HEK293 (cell line): Measurements from ENCODE around the gene RABEP2.
A peak's percentile ranks its signal among the peaks of the same experiment; 100 is the strongest.

Source experiments
- ELK4 ChIP-seq: IDR thresholded peaks from 2 replicates; pipeline ENCODE4 v1.6.1; 2011; ENCODE audit warnings: mild to moderate bottlenecking, low read depth, low read length, borderline replicate concordance
- INSM2 ChIP-seq: fragments of 450-650 bp; formaldehyde crosslinking; IDR thresholded peaks from 2 replicates; pipeline ENCODE4 v1.5.1; 2016; ENCODE audit warnings: missing biosample characterization, missing genetic modification characterization
- KLF1 ChIP-seq: fragments of 450-650 bp; formaldehyde crosslinking; IDR thresholded peaks from 2 replicates; pipeline ENCODE4 v1.5.1; 2016; ENCODE audit warnings: missing biosample characterization, missing genetic modification characterization
- KLF10 ChIP-seq: fragments of 450-650 bp; IDR thresholded peaks from 2 replicates; pipeline ENCODE4 v1.5.1; 2018; ENCODE audit warnings: missing biosample characterization, mild to moderate bottlenecking, missing genetic modification characterization
- KLF16 ChIP-seq: fragments of 450-650 bp; formaldehyde crosslinking; IDR thresholded peaks from 2 replicates; pipeline ENCODE4 v1.5.1; 2017; ENCODE audit warnings: missing biosample characterization, missing genetic modification characterization
- PRDM2 ChIP-seq: fragments of 450-650 bp; formaldehyde crosslinking; IDR thresholded peaks from 2 replicates; pipeline ENCODE4 v1.5.1; 2016; ENCODE audit warnings: missing biosample characterization, missing genetic modification characterization, borderline replicate concordance
- ZBTB11 ChIP-seq: fragments of 450-650 bp; formaldehyde crosslinking; conservative IDR thresholded peaks from 2 replicates; pipeline ENCODE4 v1.5.1; 2016; ENCODE audit warnings: low read depth, missing biosample characterization, missing genetic modification characterization
- ZNF10 ChIP-seq: fragments of 450-650 bp; formaldehyde crosslinking; IDR thresholded peaks from 2 replicates; pipeline ENCODE4 v1.5.1; 2017; ENCODE audit warnings: missing biosample characterization, missing genetic modification characterization
- ZNF132 ChIP-seq: fragments of 450-650 bp; formaldehyde crosslinking; IDR thresholded peaks from 2 replicates; pipeline ENCODE4 v1.5.1; 2017; ENCODE audit warnings: missing biosample characterization, missing genetic modification characterization, borderline replicate concordance
- ZNF148 ChIP-seq: fragments of 450-650 bp; formaldehyde crosslinking; IDR thresholded peaks from 2 replicates; pipeline ENCODE4 v1.5.0; 2017; ENCODE audit warnings: missing biosample characterization, missing genetic modification characterization, borderline replicate concordance
- ZNF155 ChIP-seq: fragments of 450-650 bp; formaldehyde crosslinking; IDR thresholded peaks from 2 replicates; pipeline ENCODE4 v1.5.1; 2016; ENCODE audit warnings: missing biosample characterization, missing genetic modification characterization
- ZNF354C ChIP-seq: fragments of 450-650 bp; formaldehyde crosslinking; IDR thresholded peaks from 2 replicates; pipeline ENCODE4 v1.5.1; 2016; ENCODE audit warnings: missing biosample characterization, missing genetic modification characterization, low read depth, borderline replicate concordance
- ZNF398 ChIP-seq: fragments of 450-650 bp; formaldehyde crosslinking; IDR thresholded peaks from 2 replicates; pipeline ENCODE4 v1.5.1; 2017; ENCODE audit warnings: missing biosample characterization, missing genetic modification characterization
- ZNF48 ChIP-seq: fragments of 450-650 bp; formaldehyde crosslinking; IDR thresholded peaks from 2 replicates; pipeline ENCODE4 v1.5.1; 2016; ENCODE audit warnings: missing biosample characterization, missing genetic modification characterization
- ZNF530 ChIP-seq: fragments of 450-650 bp; formaldehyde crosslinking; IDR thresholded peaks from 2 replicates; pipeline ENCODE4 v1.5.1; 2016; ENCODE audit warnings: low read depth, missing biosample characterization, missing genetic modification characterization
- ZNF548 ChIP-seq: fragments of 450-650 bp; formaldehyde crosslinking; IDR thresholded peaks from 2 replicates; pipeline ENCODE4 v1.5.1; 2016; ENCODE audit warnings: missing biosample characterization, missing genetic modification characterization
- ZNF549 ChIP-seq: fragments of 450-650 bp; IDR thresholded peaks from 2 replicates; pipeline ENCODE4 v1.5.1; 2018; ENCODE audit warnings: missing biosample characterization, missing genetic modification characterization, mild to moderate bottlenecking, inconsistent platforms, moderate library complexity
- ZNF560 ChIP-seq: fragments of 450-650 bp; formaldehyde crosslinking; IDR thresholded peaks from 2 replicates; pipeline ENCODE4 v1.5.1; 2017; ENCODE audit warnings: missing biosample characterization, missing genetic modification characterization, borderline replicate concordance
- ZNF580 ChIP-seq: fragments of 450-650 bp; formaldehyde crosslinking; IDR thresholded peaks from 2 replicates; pipeline ENCODE4 v1.5.1; 2016; ENCODE audit warnings: missing biosample characterization, missing genetic modification characterization
- ZNF626 ChIP-seq: fragments of 450-650 bp; sonication (Bioruptor Pico); formaldehyde crosslinking; IDR thresholded peaks from 2 replicates; pipeline ENCODE4 v1.5.1; 2018; ENCODE audit warnings: missing biosample characterization, missing genetic modification characterization, inconsistent platforms

The RABEP2 gene

GRCh38 chr16:28925386-28926228, 569 bp upstream of the RABEP2 start (continued):
- TF ChIP-seq INSM2, result no peak
- TF ChIP-seq ZNF580 (tag by site-specific recombination), result no peak
- TF ChIP-seq ZNF548 (tag by site-specific recombination), result no peak
- TF ChIP-seq ZNF155, result no peak
- no peak for TF ChIP-seq ZNF354C (tag by site-specific recombination)
- TF ChIP-seq ZNF530 (tag by site-specific recombination), result no peak
- TF ChIP-seq KLF16 (tag by site-specific recombination), result peak; percentile 82
- TF ChIP-seq ZBTB11 (tag by site-specific recombination), result peak; percentile 95
- TF ChIP-seq ZNF132 (tag by site-specific recombination), result no peak
- peak; percentile 98 for TF ChIP-seq KLF1
- no peak for TF ChIP-seq ZNF148 (tag by site-specific recombination)
- TF ChIP-seq ZNF48 (tag by site-specific recombination), result no peak
- no peak for TF ChIP-seq ZNF10 (tag by site-specific recombination)
- TF ChIP-seq ZNF549 (tag by site-specific recombination), result no peak
- no peak for TF ChIP-seq ZNF626
- no peak for TF ChIP-seq KLF10 (tag by site-specific recombination)
- TF ChIP-seq ZNF398, result peak; percentile 68; the same call in 1 of the 2 replicates
- no peak for TF ChIP-seq PRDM2 (tag by site-specific recombination)
- no peak for TF ChIP-seq ZNF560 (tag by site-specific recombination)
- TF ChIP-seq ELK4, result no peak
